HL-60/S4 (cell line): Measurements from ENCODE around the gene YTHDF1.
"Not testable (repeated sequence)": the region's sequence is repeated elsewhere in the genome, so short reads cannot be mapped to it uniquely, and the experiment has no call there.

Experiments used
- in situ Hi-C: fragments of 300-500 bp; cut with MboI; formaldehyde crosslinking; loops from 2 replicates; pipeline ENCODE4 v1.14.3; 2022; ENCODE audit warnings: low sequenced_read_pairs

Gene YTHDF1

GRCh38 chr20:63216041-63216848, at the start of gene YTHDF1:
Gene YTHDF1 (minus strand): TSS chr20:63216131. CDS start chr20:63215892, 239 bp downstream.
- in situ Hi-C loops, result no loop called here

GRCh38 chr20:63264519-63264918, 48.6 kb upstream of the YTHDF1 start:
- in situ Hi-C loops, result no loop called here

GRCh38 chr20:63264000-63264399, 48.1 kb upstream of the YTHDF1 start:
- in situ Hi-C loops, result no loop called here

GRCh38 chr20:63262836-63263235, 46.9 kb upstream of the YTHDF1 start:
- in situ Hi-C loops, result no loop called here

GRCh38 chr20:63261795-63262528, 46.0 kb upstream of the YTHDF1 start:
- in situ Hi-C loops, result no loop called here

- in situ Hi-C loops, result no loop called here
These were observed 45.3 kb upstream of the YTHDF1 start for GRCh38 chr20:63261060-63261794.

- in situ Hi-C loops, result no loop called here
These were observed 44.6 kb upstream of the YTHDF1 start for GRCh38 chr20:63260521-63260920.

- in situ Hi-C loops, result no loop called here
These were observed 44.0 kb upstream of the YTHDF1 start for GRCh38 chr20:63259734-63260460.

- in situ Hi-C loops, result no loop called here
These were observed 42.9 kb upstream of the YTHDF1 start for GRCh38 chr20:63258781-63259180.

GRCh38 chr20:63257629-63258028, 41.7 kb upstream of the YTHDF1 start:
- in situ Hi-C loops, result no loop called here

- in situ Hi-C loops, result no loop called here
These were observed 41.0 kb upstream of the YTHDF1 start for GRCh38 chr20:63256954-63257353.

GRCh38 chr20:63255931-63256704, 40.2 kb upstream of the YTHDF1 start:
- in situ Hi-C loops, result no loop called here

GRCh38 chr20:63254606-63255384, 38.9 kb upstream of the YTHDF1 start:
- in situ Hi-C loops, result no loop called here

GRCh38 chr20:63254232-63254605, 38.3 kb upstream of the YTHDF1 start, which contains the start of gene NKAIN4:
Gene NKAIN4 (minus strand): TSS chr20:63254463. CDS start chr20:63254450, 13 bp downstream.
- in situ Hi-C loops, result no loop called here

- in situ Hi-C loops, result no loop called here
These were observed 37.7 kb upstream of the YTHDF1 start for GRCh38 chr20:63253438-63254231.

GRCh38 chr20:63253065-63253437, 37.1 kb upstream of the YTHDF1 start:
- in situ Hi-C loops, result no loop called here

- in situ Hi-C loops, result no loop called here
These were observed 36.4 kb upstream of the YTHDF1 start for GRCh38 chr20:63252284-63252711.

- in situ Hi-C loops, result not testable (repeated sequence)
These were observed 35.4 kb upstream of the YTHDF1 start for GRCh38 chr20:63251350-63251749.
